HG03469 (cell line): ENCODE measurements around the gene ACO1.

Experiments used
- ATAC-seq: cut with Tn5 transposase; IDR thresholded peaks from one replicate; pipeline ENCODE4 v1.9.1; 2021; ENCODE audit warnings: mild to moderate bottlenecking, moderate library complexity, moderate number of reproducible peaks; ENCODE audit not compliant: unreplicated experiment

Gene ACO1

DNA sequence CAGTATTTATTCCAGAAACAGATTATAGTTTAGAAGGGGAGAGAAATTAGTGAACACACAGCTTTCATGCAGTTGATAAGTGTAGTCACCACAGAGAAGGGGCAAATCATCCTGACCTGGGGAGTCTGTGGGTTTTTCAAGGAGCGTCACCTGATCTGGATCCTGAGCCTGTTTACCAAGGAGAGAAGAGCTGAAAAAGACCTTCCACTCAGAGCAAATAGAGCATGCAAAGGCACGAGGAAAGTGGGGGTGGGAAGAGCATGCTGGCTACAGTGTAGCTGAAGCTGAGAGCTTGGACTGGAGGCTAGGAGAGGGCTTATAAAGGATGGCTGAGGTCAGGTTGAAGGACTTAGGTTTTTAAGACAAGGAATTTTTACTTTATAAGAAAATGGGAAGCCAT, 30.4 kb downstream of the ACO1 start:
- no peak for ATAC-seq

DNA sequence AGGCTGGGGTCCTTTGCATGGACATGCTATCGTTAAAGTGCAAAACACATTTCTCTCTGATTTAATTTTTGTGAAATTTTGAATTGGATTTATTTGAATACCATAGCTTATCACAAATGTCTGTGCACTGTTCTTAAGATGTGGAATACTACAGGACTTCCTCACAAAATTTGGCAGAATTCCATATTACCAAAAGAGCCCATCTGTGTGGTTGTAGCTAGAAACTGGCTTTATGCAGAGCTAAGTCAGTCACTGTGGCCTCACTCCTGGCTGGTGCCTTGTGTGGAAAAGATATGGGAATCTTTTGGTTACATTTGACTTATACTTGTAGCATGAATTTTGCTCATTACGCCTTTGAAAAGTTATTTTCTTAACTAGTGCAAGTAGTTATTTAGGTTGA, 35.5 kb downstream of the ACO1 start:
- ATAC-seq, result no peak

DNA sequence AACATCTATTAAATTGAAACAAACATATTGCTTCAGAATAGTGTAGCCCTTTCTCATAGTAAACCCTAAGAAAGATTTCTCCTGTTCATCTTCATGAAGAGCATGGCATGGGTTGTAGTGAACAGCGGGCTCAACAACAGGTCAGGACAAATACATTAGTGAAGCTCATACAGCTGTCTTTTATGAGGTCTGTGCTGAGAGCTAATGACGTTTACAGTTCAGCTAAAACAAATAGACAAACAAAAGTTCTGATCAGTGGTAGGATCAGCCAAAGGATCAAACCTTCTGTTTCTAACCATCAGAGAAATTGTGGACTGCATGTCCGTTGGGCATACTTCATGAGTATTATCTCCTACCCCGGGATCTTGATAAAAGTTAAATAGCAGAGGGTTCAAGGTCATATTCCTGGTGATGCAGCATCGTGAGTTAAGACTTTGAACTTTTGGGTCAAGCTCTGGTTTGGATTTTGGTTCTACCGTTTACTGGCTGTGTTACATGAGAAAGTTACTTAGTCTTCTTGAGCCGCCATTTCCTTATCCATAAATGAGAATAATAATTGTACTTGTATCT, 37.9 kb downstream of the ACO1 start:
- no peak for ATAC-seq

DNA sequence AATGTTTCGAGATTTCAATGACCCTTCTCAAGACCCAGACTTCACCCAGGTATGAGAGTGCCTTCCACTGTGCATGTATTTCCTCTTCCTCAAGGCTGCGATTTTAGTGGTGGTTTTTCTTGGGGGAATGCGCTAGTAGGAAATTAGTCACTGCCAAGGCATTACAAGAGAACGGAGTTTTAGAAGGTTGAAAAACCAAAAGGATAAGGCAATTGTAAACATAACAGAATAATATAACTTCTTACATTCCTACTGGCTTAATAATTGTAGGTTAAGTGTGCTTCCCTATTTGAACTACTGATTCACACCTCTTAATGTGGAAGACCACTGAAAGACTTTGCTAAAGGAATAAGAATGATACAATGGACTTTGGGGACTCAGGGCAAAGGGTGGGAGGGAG, 38.9 kb downstream of the ACO1 start:
- no peak for ATAC-seq

DNA sequence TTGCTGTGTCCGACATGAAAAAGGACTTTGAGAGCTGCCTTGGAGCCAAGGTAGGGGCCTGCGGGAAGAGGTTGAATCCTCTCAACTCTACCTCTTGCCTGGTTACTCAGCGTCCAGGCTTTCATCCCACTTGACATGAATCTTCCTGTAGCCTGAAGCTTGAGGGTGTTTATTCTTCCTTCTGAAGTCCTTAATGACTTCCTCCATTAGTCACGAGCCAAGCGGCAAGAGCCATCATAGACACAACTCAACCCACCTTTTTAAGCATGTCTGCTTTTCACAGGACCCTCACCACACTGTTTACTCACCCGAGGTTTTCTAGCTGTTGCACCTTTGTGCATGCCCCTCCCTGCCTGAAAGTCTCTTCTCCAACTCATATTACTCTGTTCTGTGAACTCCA, 40.2 kb downstream of the ACO1 start:
- ATAC-seq, result no peak

DNA sequence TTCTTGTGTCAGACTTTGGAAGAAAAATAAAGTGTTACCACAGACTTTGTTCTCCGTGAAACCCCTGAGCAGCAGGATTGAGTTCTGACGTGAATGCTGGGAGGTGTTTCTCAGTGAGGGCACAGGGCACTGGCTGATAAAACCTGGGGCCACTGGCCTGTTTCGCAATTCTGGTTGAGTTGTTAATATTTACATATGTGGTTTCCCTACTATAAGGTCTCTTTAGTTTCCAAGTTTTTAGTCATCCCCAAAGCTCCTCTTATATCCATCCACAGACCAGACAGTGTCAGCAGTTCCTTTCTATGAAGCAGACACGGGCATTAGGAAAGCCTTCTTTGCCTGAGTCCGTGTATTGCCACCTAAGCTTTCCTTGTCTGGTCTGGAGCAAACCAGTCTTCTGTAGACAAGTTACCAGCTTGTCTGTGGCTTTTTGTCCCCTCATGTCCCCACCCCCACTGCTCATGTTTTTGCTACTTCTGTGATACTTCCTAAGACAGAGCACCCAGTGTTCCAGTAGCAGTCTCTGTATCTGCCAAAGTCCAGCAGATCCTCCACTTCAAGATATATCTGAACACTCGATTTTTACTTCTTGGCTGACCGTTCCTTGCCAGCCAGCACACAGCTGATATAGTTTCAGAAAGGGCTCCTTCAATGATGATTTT, 42.0 kb downstream of the ACO1 start:
- ATAC-seq, result no peak

DNA sequence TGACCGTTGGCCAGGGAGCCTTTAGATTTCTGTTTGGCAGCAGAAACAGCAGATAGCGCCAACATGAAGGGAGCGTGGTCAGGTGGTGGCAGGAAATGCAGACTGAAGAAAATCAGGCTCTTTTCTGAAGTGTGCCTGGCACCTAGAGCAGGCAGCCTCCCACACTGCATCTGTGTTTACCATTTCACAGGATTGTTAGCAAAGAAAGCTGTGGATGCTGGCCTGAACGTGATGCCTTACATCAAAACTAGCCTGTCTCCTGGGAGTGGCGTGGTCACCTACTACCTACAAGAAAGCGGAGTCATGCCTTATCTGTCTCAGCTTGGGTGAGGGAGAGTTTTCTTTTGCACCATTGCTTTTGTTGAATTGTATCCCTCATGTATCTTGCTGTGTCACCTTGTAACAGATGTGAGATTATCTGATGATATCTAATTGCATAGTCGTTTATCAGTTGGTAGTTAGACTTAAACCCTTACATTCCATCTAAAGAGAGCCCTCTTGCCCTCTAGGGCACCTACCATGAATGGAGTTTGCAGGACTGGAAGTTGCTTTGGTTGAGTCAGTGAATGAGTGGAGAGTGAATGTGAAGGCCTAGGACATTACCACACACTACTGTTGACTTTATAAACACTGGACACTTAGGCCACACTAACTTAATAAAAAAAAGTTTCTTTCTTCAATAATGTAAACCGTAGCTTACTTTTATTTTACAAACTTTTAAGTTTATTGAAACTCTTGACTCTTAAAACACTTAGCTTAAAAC, 42.8 kb downstream of the ACO1 start:
- no peak for ATAC-seq

DNA sequence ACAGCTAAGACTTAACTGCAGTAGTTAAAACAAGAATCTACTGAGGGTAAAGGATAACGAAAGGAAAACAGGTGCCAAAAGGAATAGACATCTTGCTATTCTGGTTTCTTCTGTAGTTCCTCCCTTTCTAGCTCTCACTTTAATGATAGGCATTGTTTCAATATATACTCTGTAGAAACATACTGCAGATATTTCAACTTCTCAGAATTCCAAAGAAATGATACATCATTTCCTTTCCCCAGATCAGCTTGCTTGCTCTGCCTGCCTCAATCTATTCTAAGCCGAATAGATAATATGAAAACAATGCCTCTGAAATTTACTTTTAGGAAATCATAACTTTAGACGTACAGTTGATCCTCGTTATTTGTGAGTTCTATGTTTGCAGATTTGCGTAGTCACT, 46.3 kb downstream of the ACO1 start:
- no peak for ATAC-seq

DNA sequence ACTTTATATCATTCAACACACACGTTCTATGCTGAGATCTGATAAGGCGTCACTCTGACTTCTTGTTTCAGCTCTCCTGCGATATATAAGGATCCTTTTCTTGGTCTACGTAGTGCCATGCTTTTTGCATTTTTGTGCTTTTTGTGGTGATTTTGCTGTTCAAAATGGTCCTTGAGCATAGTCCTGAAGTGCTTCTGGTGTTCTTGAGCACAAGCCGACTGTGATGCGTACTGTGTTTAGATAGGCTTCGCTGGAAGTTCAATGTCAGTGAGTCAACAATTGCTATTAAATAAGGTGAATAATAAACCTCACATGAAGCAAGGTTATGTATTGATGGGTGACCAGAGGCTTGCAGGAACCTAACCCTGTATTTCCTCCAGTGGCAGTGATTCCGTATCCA, 46.8 kb downstream of the ACO1 start:
- ATAC-seq, result no peak

DNA sequence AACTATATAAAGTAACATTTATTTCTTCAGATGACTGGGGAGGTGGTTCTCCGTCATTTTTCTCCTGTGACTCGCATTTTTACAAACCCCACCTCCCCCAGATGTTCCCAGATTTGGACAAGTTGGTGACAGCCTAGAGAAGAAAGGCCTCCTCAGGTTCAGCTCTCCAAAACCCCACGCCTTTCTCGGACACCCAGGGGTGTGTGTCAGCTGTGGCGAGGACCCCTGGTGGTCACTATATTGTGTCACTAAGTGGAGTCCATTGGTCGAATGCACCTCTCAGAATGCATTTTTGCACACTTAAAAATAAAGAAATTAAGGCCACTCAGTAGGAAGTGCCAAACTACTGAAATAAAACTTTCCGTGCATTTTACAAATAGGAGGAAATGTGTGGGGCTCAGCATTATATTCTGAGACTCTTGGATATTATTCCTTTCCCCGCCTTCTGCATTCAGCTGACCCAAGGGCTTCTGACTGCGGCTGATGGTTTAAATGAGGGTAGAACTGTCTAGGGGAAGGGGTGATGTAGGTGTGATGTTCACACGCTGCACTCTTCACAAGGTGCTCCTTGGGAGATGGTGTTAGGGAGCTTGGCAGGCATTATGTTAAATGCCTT, 47.6 kb downstream of the ACO1 start:
- ATAC-seq, result no peak

DNA sequence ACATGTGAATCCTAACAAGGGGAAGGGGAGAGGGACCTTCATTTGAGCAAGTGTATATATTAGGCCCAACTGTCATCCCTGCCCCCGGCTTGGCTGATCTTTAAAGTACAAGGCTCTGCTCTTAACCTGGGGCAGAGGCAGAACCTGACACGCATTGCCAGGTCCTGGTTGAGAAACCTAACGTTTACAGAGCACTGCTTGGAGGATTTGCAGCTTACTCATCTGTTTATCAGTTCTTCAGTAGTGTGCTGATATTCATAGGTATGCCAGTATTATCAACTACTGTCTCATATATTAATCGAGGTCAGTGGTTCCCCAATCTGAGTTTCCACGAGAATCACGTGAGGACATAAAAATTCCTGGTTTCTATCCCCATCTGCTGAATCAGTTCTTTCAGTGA, 50.4 kb downstream of the ACO1 start:
- no peak for ATAC-seq

DNA sequence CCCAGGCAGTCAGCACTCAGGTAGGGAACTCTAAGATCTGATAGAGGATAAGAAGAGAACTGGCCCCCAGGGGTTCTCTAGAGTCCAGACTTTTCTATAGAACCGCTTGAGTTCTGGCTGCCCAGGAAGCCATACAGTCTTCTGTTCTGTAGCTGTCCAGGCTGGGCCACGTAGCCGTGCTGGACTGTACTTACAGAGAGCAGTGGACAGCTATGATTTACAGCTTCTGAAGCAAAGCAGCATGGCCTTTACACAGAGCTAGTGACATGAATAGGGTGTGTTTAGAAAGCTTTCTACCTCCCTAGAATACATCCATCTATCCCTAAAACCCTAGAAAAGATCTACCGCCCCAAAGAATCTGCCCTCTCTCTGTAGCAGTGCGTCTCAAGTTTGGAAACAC, 57.2 kb downstream of the ACO1 start:
- no peak for ATAC-seq

DNA sequence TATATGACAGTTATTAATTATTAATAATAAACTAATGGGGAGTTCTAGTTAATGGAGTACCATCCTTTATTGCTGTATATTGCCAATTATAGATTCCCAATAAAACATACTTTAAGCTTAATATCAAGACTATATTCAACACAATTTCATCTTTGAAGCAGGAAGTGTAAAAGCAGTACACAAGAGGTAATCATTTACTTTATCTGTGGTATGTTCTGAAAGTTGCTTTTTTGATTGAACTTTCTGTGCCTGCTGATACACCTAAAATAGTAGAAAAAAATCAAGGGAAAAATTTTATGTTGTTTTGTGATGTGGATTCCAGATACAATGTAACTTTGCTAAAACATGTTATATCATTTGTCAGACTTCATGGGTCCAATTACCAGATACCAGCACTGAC, 58.0 kb downstream of the ACO1 start:
- no peak for ATAC-seq

DNA sequence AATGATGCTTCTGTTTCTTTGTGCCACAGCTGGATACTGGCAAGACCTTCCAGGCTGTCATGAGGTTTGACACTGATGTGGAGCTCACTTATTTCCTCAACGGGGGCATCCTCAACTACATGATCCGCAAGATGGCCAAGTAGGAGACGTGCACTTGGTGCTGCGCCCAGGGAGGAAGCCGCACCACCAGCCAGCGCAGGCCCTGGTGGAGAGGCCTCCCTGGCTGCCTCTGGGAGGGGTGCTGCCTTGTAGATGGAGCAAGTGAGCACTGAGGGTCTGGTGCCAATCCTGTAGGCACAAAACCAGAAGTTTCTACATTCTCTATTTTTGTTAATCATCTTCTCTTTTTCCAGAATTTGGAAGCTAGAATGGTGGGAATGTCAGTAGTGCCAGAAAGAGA, 65.5 kb downstream of the ACO1 start:
- ATAC-seq, result no peak

DNA sequence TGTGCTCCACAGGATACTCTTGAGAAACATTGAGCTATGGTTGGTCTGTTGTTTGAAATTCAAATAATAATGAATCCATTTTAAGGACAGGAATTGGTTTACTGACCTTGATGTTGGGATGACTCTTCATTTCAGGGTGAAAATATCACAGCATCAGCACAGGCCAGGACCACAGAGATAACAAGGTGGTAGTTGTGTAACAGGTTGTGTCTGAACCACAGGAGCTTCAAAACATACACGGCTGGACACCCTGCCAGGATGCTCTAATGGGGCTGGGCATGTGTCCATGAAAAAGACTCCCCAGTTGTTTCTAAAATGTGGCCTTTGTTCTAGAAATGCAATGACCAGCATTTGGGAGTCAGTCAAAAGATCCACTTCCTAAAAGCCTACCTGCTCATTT, 69.8 kb downstream of the ACO1 start:
- ATAC-seq, result no peak

DNA sequence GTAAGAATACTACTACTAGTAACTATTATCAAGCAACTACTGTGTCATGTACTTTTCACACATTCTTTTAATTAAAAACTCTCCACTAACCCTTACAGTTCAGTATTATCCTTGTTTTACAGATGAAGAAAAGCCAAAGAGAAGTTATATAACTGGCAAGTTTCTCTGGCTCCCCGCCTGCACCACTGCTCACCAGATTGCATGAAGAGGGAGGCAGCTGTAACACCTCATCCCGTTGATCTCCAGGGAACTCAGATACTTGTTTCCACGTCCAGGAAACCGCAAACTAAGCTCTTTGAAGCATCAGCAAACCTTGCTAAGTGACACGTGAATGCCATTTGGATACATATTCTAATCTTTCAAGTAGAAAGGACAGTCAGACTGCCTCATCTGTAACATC, 71.3 kb downstream of the ACO1 start:
- no peak for ATAC-seq

DNA sequence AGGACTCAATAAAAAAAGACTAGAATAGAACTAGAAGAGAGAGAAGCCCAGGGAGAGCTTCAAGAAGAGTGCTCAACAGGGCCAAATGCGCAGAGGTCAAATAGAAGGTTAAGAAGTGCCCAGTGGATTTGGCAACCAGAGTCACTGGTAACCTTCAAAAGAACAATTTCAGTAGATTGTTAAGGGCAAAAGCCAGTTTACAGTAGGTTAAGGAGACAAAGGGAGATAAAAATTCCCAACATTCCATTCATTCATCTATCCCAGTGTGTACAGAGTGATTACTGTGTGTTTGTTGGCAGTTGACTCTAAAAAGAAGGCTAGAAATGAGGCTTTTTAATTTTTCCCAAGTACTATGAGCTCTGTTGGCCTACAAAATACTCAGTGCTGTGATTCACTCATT, 72.1 kb downstream of the ACO1 start:
- no peak for ATAC-seq

DNA sequence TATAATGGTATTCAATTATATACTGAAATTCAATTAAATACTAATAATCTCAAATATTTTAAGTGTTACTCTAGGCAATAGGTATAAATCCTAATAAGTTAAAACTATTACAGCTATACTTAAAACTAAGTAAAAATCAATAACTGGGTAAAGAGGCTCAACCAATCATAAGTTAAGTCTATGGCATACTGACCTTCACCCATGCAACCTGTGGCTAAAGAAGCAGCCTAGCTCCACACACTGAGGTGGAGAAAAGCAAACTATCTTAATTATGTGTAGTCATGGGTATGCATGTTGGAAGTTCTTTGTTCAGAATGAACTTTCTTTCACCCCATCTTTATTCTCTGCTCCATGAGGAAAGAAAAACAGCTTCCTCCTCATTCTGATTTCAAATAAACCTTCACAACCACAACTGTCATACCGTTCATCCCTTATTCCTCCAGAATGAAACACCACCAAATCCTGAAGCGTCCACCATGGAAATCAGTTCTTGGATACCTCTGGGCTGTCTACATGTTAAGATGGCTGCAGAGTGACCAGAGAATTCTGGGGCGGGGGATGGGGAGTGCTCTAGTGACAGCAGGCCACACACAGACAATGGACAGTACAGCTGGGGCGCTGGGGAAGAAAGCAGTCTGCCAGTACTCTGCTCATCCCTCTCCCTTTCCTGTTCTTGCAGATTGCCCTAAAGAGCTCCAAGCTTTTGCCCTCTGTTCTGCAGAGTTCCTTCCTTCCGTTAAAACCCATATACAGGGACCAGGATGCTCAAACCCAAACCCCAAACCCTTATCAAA, 79.3 kb downstream of the ACO1 start:
- ATAC-seq, result no peak

DNA sequence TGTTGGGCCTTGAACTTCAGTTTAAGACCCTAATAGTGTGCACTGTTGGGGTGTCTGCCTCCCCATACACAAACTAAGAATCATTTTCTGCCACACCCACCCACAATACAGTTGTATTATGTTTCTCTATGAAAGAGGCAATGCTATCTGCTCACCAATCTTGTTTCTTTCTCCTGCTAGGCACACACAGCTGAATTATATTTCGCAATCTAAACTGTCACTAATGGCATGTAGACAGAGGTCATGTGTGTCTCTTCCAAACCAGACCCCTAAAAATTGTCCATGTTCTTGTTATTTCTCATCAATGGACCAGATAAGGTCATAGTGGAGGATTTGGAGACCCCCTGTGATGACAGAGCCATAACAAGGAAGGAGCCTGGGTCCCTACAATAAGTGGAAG, 84.3 kb downstream of the ACO1 start:
- no peak for ATAC-seq

DNA sequence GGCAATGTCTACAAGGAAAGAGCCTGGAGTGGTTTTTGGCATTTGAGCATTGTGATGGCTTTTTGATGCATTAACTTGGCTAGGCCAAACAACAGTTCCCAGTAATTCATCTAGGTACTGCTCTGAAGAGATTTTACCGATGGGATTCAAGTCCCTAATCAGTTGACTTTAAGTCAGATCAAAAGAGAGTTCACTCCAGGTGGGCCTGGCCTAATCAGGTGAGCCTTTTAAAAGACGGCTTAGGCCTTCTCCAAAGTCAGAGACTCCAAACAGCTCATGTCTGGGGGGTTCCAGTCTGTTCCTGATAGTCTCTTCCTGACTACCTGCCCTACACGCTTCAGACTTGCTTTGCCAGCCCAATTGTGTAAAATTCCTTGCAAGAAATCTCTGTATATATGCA, 87.9 kb downstream of the ACO1 start:
- ATAC-seq, result no peak

DNA sequence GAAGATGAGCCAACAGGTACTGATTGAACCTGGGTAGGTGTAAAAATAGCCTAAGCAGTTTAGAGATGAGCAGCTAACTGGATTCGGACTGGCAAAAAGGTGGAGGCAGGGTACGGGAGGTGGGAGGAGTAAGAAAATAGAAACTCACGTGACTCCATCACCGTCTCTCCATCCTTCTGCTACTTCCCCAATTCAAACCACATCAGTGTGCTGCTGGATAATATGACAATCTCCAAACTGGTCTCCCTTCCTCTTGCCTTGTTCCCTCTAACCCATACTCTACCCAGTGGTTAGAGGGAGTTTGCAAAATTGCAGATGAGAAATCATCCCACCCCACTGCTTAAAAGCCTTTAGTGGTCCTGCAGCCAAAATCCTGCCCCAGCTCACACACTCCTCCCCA, 98.9 kb downstream of the ACO1 start:
- no peak for ATAC-seq
